ENCODE results near the gene FGD1. TPM values are rescaled to one million over a fixed set of nuclear protein-coding genes. Genes with fewer than 3 reads are reported as not detected.

Gene FGD1
- total and polyA plus RNA-seq, 2 donors (not counting 3 experiments of a cell fraction or from before 2014, with no cell fraction given) = 6.3 to 19.6 TPM

DNA sequence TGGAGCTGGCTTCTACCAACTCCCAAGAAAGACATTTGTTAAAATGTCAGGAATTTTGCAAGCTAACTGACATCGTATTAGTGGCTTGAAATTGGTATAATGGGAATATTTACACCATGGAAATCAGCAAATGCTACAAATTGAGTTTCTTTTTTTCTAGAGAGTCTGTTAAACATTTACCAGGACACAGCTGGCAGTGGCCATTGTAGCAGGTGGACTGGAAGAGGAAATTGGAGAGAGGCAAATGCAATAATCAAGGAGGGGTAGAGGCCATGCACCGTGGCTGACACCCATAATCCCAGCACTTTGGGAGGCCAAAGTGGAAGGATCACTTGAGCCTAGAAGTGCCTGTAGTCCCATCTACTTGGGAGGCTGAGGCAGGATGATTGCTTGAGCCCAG lies 88.8 kb downstream of the FGD1 start:
- Histone ChIP-seq H4K20me1 (replicated peaks; ENCODE audit: control insufficient read depth, extremely low read depth, insufficient read depth, low read length) (no peaks in the 10 kb centered on the region), H3K4me1 (ENCODE audit: control insufficient read depth, extremely low read depth, insufficient read depth, low read length) (no peaks in the 10 kb centered on the region), H3K9me3 (replicated peaks; ENCODE audit: control insufficient read depth, insufficient read depth, low read length) (no peaks in the 10 kb centered on the region), H3K79me2 (ENCODE audit: control insufficient read depth, insufficient read depth, low read length) (no peaks in the 10 kb centered on the region), H3K4me2 (ENCODE audit: insufficient read depth, low read length) (no peak overlapping the region), H2AFZ (ENCODE audit: low read depth, low read length) (no peak overlapping the region), H3K4me3 (replicated peaks in 1 of 3; ENCODE audit: insufficient read depth in 1 of 3, low read depth in 1 of 3, low read length in 3 of 3) (no peak overlapping the region), H3K9ac (replicated peaks; ENCODE audit: extremely low read depth, insufficient read depth, low read length) (no peak overlapping the region), H3K27ac (ENCODE audit: insufficient read depth, low read depth, low read length) (no peak overlapping the region), H3K36me3 (ENCODE audit: control insufficient read depth in 2 of 2, extremely low read depth in 1 of 2, insufficient read depth in 2 of 2, low read length in 2 of 2) (no peaks in the 10 kb centered on the region), H3K9me1 (replicated peaks; ENCODE audit: control insufficient read depth, extremely low read depth, insufficient read depth, low read length) (no peaks in the 10 kb centered on the region), H3K27me3 (ENCODE audit: control insufficient read depth in 2 of 2, insufficient read depth in 2 of 2, low read length in 2 of 2) (no peaks in the 10 kb centered on the region)
- BruUV-seq (replicated peaks) = no TSS peak
- ChIA-PET POLR2A (no interaction called here), CTCF (no interaction called here)
- TF ChIP-seq, protein P1, sequence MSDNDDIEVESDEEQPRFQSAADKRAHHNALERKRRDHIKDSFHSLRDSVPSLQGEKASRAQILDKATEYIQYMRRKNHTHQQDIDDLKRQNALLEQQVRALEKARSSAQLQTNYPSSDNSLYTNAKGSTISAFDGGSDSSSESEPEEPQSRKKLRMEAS (IDR thresholded peaks at IDR 0.05; ENCODE audit: insufficient read depth, insufficient read length) = no peak
- TF ChIP-seq GATA2 (IDR thresholded peaks at IDR 0.05; ENCODE audit: insufficient read depth, insufficient read length, low read depth, low read length) (no peak), JUN (IDR thresholded peaks at IDR 0.05; ENCODE audit: borderline replicate concordance, insufficient read depth, insufficient read length, low read depth) (no peak), MYC (IDR thresholded peaks at IDR 0.05; ENCODE audit: low read depth, low read length) (no peak), POLR2AphosphoS5 (IDR thresholded peaks at IDR 0.05; ENCODE audit: insufficient read depth, low read depth, low read length) (no peak)
- TF ChIP-seq, protein P2, sequence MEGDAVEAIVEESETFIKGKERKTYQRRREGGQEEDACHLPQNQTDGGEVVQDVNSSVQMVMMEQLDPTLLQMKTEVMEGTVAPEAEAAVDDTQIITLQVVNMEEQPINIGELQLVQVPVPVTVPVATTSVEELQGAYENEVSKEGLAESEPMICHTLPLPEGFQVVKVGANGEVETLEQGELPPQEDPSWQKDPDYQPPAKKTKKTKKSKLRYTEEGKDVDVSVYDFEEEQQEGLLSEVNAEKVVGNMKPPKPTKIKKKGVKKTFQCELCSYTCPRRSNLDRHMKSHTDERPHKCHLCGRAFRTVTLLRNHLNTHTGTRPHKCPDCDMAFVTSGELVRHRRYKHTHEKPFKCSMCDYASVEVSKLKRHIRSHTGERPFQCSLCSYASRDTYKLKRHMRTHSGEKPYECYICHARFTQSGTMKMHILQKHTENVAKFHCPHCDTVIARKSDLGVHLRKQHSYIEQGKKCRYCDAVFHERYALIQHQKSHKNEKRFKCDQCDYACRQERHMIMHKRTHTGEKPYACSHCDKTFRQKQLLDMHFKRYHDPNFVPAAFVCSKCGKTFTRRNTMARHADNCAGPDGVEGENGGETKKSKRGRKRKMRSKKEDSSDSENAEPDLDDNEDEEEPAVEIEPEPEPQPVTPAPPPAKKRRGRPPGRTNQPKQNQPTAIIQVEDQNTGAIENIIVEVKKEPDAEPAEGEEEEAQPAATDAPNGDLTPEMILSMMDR (IDR thresholded peaks at IDR 0.05; ENCODE audit: extremely low read depth in 1 of 2, insufficient read depth in 1 of 2, low read depth in 1 of 2, low read length in 2 of 2) = no peak
- DNase-seq (ENCODE audit: low read depth, low spot score) (no peak), FAIRE-seq (no peak)
- intact Hi-C loops (cut with micrococcal nuclease) = no loop called here
- dilution Hi-C loops (cut with MboI; ENCODE audit: extremely low pct_ligation_motif_present, low sequenced_read_pairs) = no loop called here

DNA sequence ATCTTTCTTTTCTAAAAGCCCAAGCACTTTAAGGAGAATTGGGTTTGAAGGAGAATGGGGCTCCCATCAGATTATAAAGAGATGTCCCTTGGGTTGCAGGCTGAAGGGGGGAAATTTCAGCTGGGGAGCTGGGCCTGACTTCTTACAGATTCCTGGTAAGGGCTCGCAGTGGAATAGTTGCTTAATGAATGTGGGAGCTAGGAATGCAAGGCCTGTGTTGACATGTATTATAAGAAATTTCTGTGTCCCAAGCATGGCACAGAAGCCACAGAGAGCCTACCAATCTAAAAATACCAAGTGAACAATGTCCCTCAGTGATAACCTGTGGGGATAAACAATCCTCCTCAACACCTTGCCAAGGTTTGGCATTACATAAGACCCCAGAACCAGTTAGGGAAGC lies 98.9 kb downstream of the FGD1 start:
- no peaks in the 10 kb centered on the region for H3K9me3 ChIP-seq (replicated peaks; ENCODE audit: control insufficient read depth, insufficient read depth, low read length)
- H4K20me1 ChIP-seq (replicated peaks; ENCODE audit: control insufficient read depth, extremely low read depth, insufficient read depth, low read length) = no peaks in the 10 kb centered on the region
- no peaks in the 10 kb centered on the region for H3K27me3 ChIP-seq (ENCODE audit: control insufficient read depth in 2 of 2, insufficient read depth in 2 of 2, low read length in 2 of 2)
- H3K9me1 ChIP-seq (replicated peaks; ENCODE audit: control insufficient read depth, extremely low read depth, insufficient read depth, low read length) = no peaks in the 10 kb centered on the region
- no peak overlapping the region for H3K27ac ChIP-seq (ENCODE audit: insufficient read depth, low read depth, low read length)
- dilution Hi-C loops (cut with MboI; ENCODE audit: extremely low pct_ligation_motif_present, low sequenced_read_pairs) = no loop called here
- BruUV-seq (replicated peaks) = no TSS peak
- H3K4me1 ChIP-seq (ENCODE audit: control insufficient read depth, extremely low read depth, insufficient read depth, low read length) = no peaks in the 10 kb centered on the region
- no peak overlapping the region for H3K9ac ChIP-seq (replicated peaks; ENCODE audit: extremely low read depth, insufficient read depth, low read length)
- POLR2A ChIA-PET = no interaction called here
- no peaks in the 10 kb centered on the region for H3K79me2 ChIP-seq (ENCODE audit: control insufficient read depth, insufficient read depth, low read length)
- H3K4me3 ChIP-seq (replicated peaks in 1 of 3; ENCODE audit: insufficient read depth in 1 of 3, low read depth in 1 of 3, low read length in 3 of 3) = no peak overlapping the region
- TF ChIP-seq EZH2 (IDR thresholded peaks at IDR 0.05; ENCODE audit: borderline replicate concordance, low read depth, low read length, severe bottlenecking) = no peak
- H2AFZ ChIP-seq (ENCODE audit: low read depth, low read length) = no peak overlapping the region
- CTCF ChIA-PET = no interaction called here
- FAIRE-seq (no peak), DNase-seq (ENCODE audit: low read depth, low spot score) (no peak)
- H3K4me2 ChIP-seq (ENCODE audit: insufficient read depth, low read length) = no peak overlapping the region
- H3K36me3 ChIP-seq (ENCODE audit: control insufficient read depth in 2 of 2, extremely low read depth in 1 of 2, insufficient read depth in 2 of 2, low read length in 2 of 2) = no peaks in the 10 kb centered on the region
- intact Hi-C loops (cut with micrococcal nuclease) = no loop called here

Other genes starting within 250 kb of the FGD1 start
- 2.6 and 2.7 TPM in 2 replicates for gene WNK3, start 138.2 kb downstream of the FGD1 start, total RNA-seq
- gene WNK3, start 138.2 kb downstream of the FGD1 start, polyA plus RNA-seq = 0.29 and 0.30 TPM in 2 replicates
- gene TSR2, start 55.8 kb downstream of the FGD1 start, total RNA-seq = 22.8 and 25.1 TPM in 2 replicates
- gene TSR2, start 55.8 kb downstream of the FGD1 start, polyA plus RNA-seq = 8.9 and 12.4 TPM in 2 replicates
- 46.0 and 48.0 TPM in 2 replicates for gene GNL3L, start 34.0 kb upstream of the FGD1 start, total RNA-seq
- 18.1 and 20.3 TPM in 2 replicates for gene GNL3L, start 34.0 kb upstream of the FGD1 start, polyA plus RNA-seq

Measured in endothelial cell of umbilical vein (primary cell).